Osteoblast (primary cell): ENCODE measurements around the gene CEBPE. TPM values are rescaled to one million over a fixed set of nuclear protein-coding genes. Genes with fewer than 3 reads are reported as not detected.

Source experiments
- DNase-seq: peaks from one replicate; pipeline ENCODE4 v3.0.0; 2011; ENCODE audit warnings: low spot score, mixed read lengths; ENCODE audit not compliant: insufficient read length; ENCODE audit errors: missing footprints
- H2AFZ ChIP-seq: 2 replicates; pipeline ENCODE4 v1.6.0; 2011; ENCODE audit warnings: mild to moderate bottlenecking, low read length
- H3K27ac ChIP-seq: 2 replicates; pipeline ENCODE4 v1.5.1; 2011; ENCODE audit warnings: mild to moderate bottlenecking, low read depth, low read length, moderate library complexity
- H3K27me3 ChIP-seq: 2 replicates; pipeline ENCODE4 v1.6.0; 2012; ENCODE audit warnings: mild to moderate bottlenecking, control low read depth, inconsistent platforms, low read length, moderate library complexity; ENCODE audit not compliant: insufficient read depth
- H3K36me3 ChIP-seq: 2 replicates; pipeline ENCODE4 v1.5.1; 2011; ENCODE audit warnings: mild to moderate bottlenecking, low read length, control low read depth, moderate library complexity; ENCODE audit not compliant: insufficient read depth
- H3K4me1 ChIP-seq: 2 replicates; pipeline ENCODE4 v1.5.1; 2011; ENCODE audit warnings: mild to moderate bottlenecking, low read length, control low read depth, moderate library complexity; ENCODE audit not compliant: insufficient read depth
- H3K4me2 ChIP-seq: 2 replicates; pipeline ENCODE4 v1.6.0; 2011; ENCODE audit warnings: mild to moderate bottlenecking, low read length; ENCODE audit not compliant: insufficient read depth
- H3K4me3 ChIP-seq: fragments of 200-600 bp; sonication (generic); 3 replicates; pipeline ENCODE4 v1.5.1; 2012; ENCODE audit warnings: mild to moderate bottlenecking, low read length, inconsistent platforms; ENCODE audit not compliant: insufficient read depth
- H3K79me2 ChIP-seq: 2 replicates; pipeline ENCODE4 v1.6.0; 2012; ENCODE audit warnings: mild to moderate bottlenecking, low read length, control low read depth, inconsistent platforms; ENCODE audit not compliant: insufficient read depth
- H3K9me3 ChIP-seq: 2 replicates; pipeline ENCODE4 v1.5.1; 2011; ENCODE audit warnings: low read depth, low read length, control low read depth
- H4K20me1 ChIP-seq: 2 replicates; pipeline ENCODE4 v1.6.0; 2012; ENCODE audit warnings: mild to moderate bottlenecking, low read length, control low read depth; ENCODE audit not compliant: insufficient read depth
- total RNA-seq: library from RNA; depleted of rRNA; stranded (reverse); fragments of >200 nt; gene quantifications from 2 replicates; pipeline ENCODE4 v1.2.3, GENCODE V29; 2012
- TF ChIP-seq, protein P1 (sequence below): IDR thresholded peaks from 2 replicates; pipeline ENCODE4 v1.5.1; 2011; ENCODE audit warnings: mild to moderate bottlenecking, low read depth, low read length, moderate library complexity; ENCODE audit errors: extremely low read depth

Gene CEBPE
- total RNA-seq, 1 donor, result not detected

DNA sequence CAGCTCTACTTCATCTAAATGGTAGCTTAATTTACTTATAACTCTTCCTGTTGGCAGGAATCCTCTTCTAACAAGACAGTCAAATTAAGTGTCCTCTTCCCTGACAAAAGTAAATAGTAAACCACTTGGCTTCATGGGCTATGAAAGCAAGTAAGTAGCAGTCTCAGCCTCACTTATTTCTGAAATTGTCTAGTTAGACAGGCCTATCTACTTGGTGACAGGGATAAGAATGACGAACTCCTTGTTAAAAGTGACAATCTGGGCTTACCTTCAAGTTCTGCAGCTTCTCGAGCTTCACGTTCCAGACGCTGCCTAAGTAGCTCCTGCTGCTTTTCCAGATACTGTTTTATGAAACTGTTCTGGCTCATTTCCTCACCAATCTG lies 28.8 kb downstream of the CEBPE start:
- Histone ChIP-seq H3K36me3 (peaks cover 63% of the 10 kb centered on the region), H2AFZ (no peak overlapping the region)
- DNase-seq, result no peak

DNA sequence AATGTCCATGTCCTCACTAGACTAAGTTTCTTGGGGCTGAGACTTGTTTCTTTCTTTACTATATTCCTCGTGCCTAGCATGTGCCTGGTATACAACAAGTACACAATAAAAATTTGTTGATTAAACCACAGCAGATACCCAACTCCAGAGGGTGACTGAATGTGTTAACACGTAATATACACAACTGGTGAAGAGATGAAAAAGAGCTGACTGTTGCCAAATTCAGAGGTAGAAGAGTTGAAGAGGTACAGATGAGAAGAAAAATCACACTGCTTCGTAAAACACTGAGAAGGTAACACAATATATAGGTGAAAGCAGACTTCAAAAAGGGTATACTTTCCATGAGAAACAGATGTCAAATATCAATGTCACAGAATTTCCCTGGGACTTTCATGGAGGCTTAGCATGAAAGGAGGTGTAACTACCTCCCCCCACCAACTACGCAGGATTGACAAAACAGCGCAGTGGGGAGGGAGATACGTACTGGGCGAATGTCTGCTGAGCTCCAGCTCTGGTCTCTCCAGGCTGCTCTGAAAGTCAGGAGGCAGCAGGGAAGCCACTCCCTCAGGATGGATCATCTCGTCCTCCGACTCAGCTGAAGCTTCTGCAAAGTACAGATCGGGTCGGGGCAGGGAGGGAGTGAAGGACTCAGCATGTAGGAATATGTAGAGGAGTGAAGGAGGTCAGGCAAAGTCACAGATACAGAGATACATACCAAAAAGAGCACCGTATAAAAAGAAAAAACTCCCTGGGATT lies 29.4 kb downstream of the CEBPE start:
- Histone ChIP-seq H3K4me2 (no peak overlapping the region), H3K79me2 (peaks cover 82% of the 10 kb centered on the region), H4K20me1 (peaks cover 22% of the 10 kb centered on the region)

More for the DNA sequence above, 28.8 kb downstream of the CEBPE start:
- Histone ChIP-seq H4K20me1 (peaks cover 22% of the 10 kb centered on the region), H3K27ac (no peak overlapping the region), H3K4me3 (no peak overlapping the region), H3K9me3 (no peaks in the 10 kb centered on the region), H3K4me1 (peaks cover 25% of the 10 kb centered on the region), H3K4me2 (no peak overlapping the region), H3K79me2 (peaks cover 82% of the 10 kb centered on the region), H3K27me3 (no peaks in the 10 kb centered on the region)
- TF ChIP-seq, protein P1, sequence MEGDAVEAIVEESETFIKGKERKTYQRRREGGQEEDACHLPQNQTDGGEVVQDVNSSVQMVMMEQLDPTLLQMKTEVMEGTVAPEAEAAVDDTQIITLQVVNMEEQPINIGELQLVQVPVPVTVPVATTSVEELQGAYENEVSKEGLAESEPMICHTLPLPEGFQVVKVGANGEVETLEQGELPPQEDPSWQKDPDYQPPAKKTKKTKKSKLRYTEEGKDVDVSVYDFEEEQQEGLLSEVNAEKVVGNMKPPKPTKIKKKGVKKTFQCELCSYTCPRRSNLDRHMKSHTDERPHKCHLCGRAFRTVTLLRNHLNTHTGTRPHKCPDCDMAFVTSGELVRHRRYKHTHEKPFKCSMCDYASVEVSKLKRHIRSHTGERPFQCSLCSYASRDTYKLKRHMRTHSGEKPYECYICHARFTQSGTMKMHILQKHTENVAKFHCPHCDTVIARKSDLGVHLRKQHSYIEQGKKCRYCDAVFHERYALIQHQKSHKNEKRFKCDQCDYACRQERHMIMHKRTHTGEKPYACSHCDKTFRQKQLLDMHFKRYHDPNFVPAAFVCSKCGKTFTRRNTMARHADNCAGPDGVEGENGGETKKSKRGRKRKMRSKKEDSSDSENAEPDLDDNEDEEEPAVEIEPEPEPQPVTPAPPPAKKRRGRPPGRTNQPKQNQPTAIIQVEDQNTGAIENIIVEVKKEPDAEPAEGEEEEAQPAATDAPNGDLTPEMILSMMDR, result no peak

DNA sequence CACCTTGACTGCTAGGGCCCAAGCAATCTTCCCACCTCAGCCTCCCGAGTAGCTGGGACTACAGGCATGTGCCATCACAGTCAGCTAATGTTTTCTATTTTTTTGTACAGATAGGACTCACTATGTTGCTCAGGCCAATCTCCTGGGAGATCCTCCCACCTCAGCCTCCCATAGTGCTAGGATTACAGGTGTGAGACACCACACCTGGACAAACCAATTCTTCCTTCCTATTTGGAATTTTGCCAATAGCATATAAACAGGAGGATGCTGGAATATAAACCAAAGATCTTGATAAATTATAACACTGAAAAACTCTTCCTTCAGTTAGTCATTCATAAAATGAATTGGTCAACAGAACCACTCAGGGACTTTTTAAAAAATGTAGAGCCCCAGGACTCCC lies 32.5 kb downstream of the CEBPE start:
- DNase-seq, result no peak
- Histone ChIP-seq H3K4me1 (peaks cover 14% of the 10 kb centered on the region), H3K27me3 (no peaks in the 10 kb centered on the region), H2AFZ (no peak overlapping the region), H3K79me2 (peaks cover 74% of the 10 kb centered on the region), H3K27ac (peak overlapping the region; percentile 12), H4K20me1 (peaks cover 6% of the 10 kb centered on the region), H3K4me3 (no peak overlapping the region), H3K9me3 (no peaks in the 10 kb centered on the region), H3K36me3 (peaks cover 72% of the 10 kb centered on the region), H3K4me2 (no peak overlapping the region)
- TF ChIP-seq, protein P1, result no peak

More for the DNA sequence above, 29.4 kb downstream of the CEBPE start:
- peaks cover 27% of the 10 kb centered on the region for H3K4me1 ChIP-seq
- H3K9me3 ChIP-seq, result no peaks in the 10 kb centered on the region
- no peak overlapping the region for H2AFZ ChIP-seq
- TF ChIP-seq, protein P1, result no peak
- no peak overlapping the region for H3K27ac ChIP-seq
- H3K4me3 ChIP-seq, result no peak overlapping the region
- H3K36me3 ChIP-seq, result peaks cover 66% of the 10 kb centered on the region
- no peaks in the 10 kb centered on the region for H3K27me3 ChIP-seq
- no peak for DNase-seq

DNA sequence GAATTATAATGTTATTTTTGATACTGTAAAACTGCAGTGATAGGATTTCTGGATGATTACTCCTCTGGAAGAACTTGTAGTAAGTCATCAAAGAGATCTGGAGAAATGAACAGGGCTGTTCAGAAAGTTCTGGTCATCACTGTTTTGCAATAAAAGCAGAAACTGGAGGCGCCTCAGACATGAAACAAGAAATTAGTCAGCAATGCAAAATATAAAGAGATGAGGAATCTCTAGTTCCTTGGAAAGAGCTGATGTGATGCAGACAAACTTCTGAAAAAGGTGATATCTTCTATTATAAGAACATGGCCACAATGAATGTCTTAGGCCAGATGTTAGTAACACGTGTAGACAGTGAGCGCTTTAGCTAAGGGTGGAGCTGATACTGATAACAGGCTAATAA lies 33.6 kb downstream of the CEBPE start:
- peak overlapping the region; percentile 46 for H3K27ac ChIP-seq
- TF ChIP-seq, protein P1, result no peak
- peaks cover 75% of the 10 kb centered on the region for H3K36me3 ChIP-seq
- H3K4me2 ChIP-seq, result no peak overlapping the region
- no peak overlapping the region for H3K4me3 ChIP-seq
- H3K79me2 ChIP-seq, result peaks cover 67% of the 10 kb centered on the region
- H2AFZ ChIP-seq, result no peak overlapping the region
- H4K20me1 ChIP-seq, result peaks cover 4% of the 10 kb centered on the region
- no peaks in the 10 kb centered on the region for H3K9me3 ChIP-seq
- DNase-seq, result no peak
- no peaks in the 10 kb centered on the region for H3K27me3 ChIP-seq
- peaks cover 22% of the 10 kb centered on the region for H3K4me1 ChIP-seq
